ENCODE data around the gene DUT. TPM values are rescaled to one million over a fixed set of nuclear protein-coding genes. Genes with fewer than 3 reads are reported as not detected.

Gene DUT
- polyA plus RNA-seq, 3 donors: 43.8 to 71.9 (median 62.3) TPM

GRCh38 chr15:48334260-48334659 lies 3.0 kb downstream of the DUT start:
- H3K9ac ChIP-seq (ENCODE audit: insufficient read depth, low read length, poor library complexity, severe bottlenecking): no peak overlapping the region
- WGBS (ENCODE audit: insufficient coverage): 50% methylated on average over 1 of the region's 2 CpGs
- H3K4me3 ChIP-seq (replicated peaks in 1 of 3; ENCODE audit: low read depth in 2 of 3, low read length in 3 of 3): no peak overlapping the region
- peaks cover 26 to 31% of the 10 kb centered on the region in 2 donors for H3K36me3 Mint-ChIP-seq
- H3K9me3 Mint-ChIP-seq: no peaks in the 10 kb centered on the region
- no peaks in the 10 kb centered on the region for H3K9me3 ChIP-seq (replicated peaks in 1 of 2; ENCODE audit: control insufficient read depth in 1 of 2, insufficient read depth in 1 of 2, low read length in 2 of 2)
- no peak for DNase-seq
- no peak for TF ChIP-seq CTCF (IDR thresholded peaks at IDR 0.05)
- H3K27ac ChIP-seq (ENCODE audit: low read depth in 1 of 2, low read length in 2 of 2): no peak overlapping the region
- H3K4me1 ChIP-seq (ENCODE audit: control insufficient read depth in 1 of 2, insufficient read depth in 2 of 2, low read length in 2 of 2): peaks cover 12 to 20% of the 10 kb centered on the region in 2 donors
- no peaks in the 10 kb centered on the region for H3K27me3 Mint-ChIP-seq (ENCODE audit: low read depth in 3 of 3)
- H3K79me2 ChIP-seq (ENCODE audit: insufficient read depth, low read length): peaks cover 71% of the 10 kb centered on the region
- peaks cover 32% of the 10 kb centered on the region for H3K4me1 Mint-ChIP-seq
- intact Hi-C loops (cut with micrococcal nuclease): loop anchor here in 1 of 2 donors (10.0 kb wide), 1 partner anchor 481 kb away; the partner anchor contains the start of gene CEP152
- peaks cover 28 to 45% of the 10 kb centered on the region in 2 donors for H3K36me3 ChIP-seq (replicated peaks in 1 of 2; ENCODE audit: control insufficient read depth in 1 of 2, insufficient read depth in 2 of 2, low read length in 2 of 2)
- H3K27me3 ChIP-seq (ENCODE audit: control insufficient read depth in 2 of 2, insufficient read depth in 2 of 2, low read length in 2 of 2): no peaks in the 10 kb centered on the region
- peaks cover 18% of the 10 kb centered on the region for H4K20me1 ChIP-seq (ENCODE audit: insufficient read depth, low read length)
- no peak overlapping the region for H3K4me3 Mint-ChIP-seq
- no peak overlapping the region for H3K4me2 ChIP-seq (replicated peaks; ENCODE audit: extremely low read depth, low read length, poor library complexity, severe bottlenecking)
- no peak overlapping the region for H3K27ac Mint-ChIP-seq
- H2AFZ ChIP-seq (ENCODE audit: insufficient read depth, low read depth, low read length, poor library complexity, severe bottlenecking): no peak overlapping the region

- H3K4me3 ChIP-seq (replicated peaks in 1 of 3; ENCODE audit: low read depth in 2 of 3, low read length in 3 of 3): no peak overlapping the region
- H3K27ac ChIP-seq (ENCODE audit: low read depth in 1 of 2, low read length in 2 of 2): no peak overlapping the region
- no peak overlapping the region for H3K9ac ChIP-seq (ENCODE audit: insufficient read depth, low read length, poor library complexity, severe bottlenecking)
- no peak for DNase-seq
- Mint-ChIP-seq H3K9me3 (no peaks in the 10 kb centered on the region), H3K4me1 (peaks cover 24% of the 10 kb centered on the region), H3K4me3 (no peak overlapping the region), H3K27ac (no peak overlapping the region), H3K27me3 (ENCODE audit: low read depth in 3 of 3) (no peaks in the 10 kb centered on the region), H3K36me3 (peaks cover 48 to 51% of the 10 kb centered on the region in 2 donors)
- no peak overlapping the region for H2AFZ ChIP-seq (ENCODE audit: insufficient read depth, low read depth, low read length, poor library complexity, severe bottlenecking)
- peaks cover 6 to 10% of the 10 kb centered on the region in 2 donors for H3K4me1 ChIP-seq (ENCODE audit: control insufficient read depth in 1 of 2, insufficient read depth in 2 of 2, low read length in 2 of 2)
- H3K4me2 ChIP-seq (replicated peaks; ENCODE audit: extremely low read depth, low read length, poor library complexity, severe bottlenecking): no peak overlapping the region
- peaks cover 52% of the 10 kb centered on the region for H3K79me2 ChIP-seq (ENCODE audit: insufficient read depth, low read length)
- H3K27me3 ChIP-seq (ENCODE audit: control insufficient read depth in 2 of 2, insufficient read depth in 2 of 2, low read length in 2 of 2): no peaks in the 10 kb centered on the region
- H3K36me3 ChIP-seq (replicated peaks in 1 of 2; ENCODE audit: control insufficient read depth in 1 of 2, insufficient read depth in 2 of 2, low read length in 2 of 2): peaks cover 46 to 70% of the 10 kb centered on the region in 2 donors
- peaks cover 17% of the 10 kb centered on the region for H4K20me1 ChIP-seq (ENCODE audit: insufficient read depth, low read length)
- intact Hi-C loops (cut with micrococcal nuclease): loop anchor here in 1 of 2 donors (10.0 kb wide), 1 partner anchor 478 kb away; the partner anchor contains the start of gene CEP152
- no peak for TF ChIP-seq CTCF (IDR thresholded peaks at IDR 0.05)
- no CpG with 5 or more reads among the region's 2 CpGs for WGBS (ENCODE audit: insufficient coverage)
- H3K9me3 ChIP-seq (replicated peaks in 1 of 2; ENCODE audit: control insufficient read depth in 1 of 2, insufficient read depth in 1 of 2, low read length in 2 of 2): no peaks in the 10 kb centered on the region
These were observed 5.7 kb downstream of the DUT start for GRCh38 chr15:48336940-48337339.
